ENCODE results near the gene KLK7.

KLK7 gene

DNA sequence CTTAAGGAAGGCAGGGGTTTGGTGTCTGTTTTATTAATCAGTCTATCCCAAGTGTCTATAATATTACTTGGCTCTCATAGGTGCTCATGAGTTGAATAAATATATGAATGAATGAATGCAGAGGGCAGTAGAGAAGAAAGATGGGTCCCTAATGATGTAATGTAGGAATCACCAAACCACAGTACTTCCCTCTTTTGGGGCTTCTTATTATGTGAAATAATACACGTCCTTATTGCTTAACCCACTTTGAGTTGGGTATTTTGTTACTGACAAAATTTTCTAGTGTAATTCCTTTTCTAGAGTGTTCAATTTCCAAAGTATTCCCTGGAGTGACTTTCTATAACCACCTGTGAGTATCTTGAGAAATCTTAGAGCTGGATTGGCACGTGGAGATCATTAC lies 44.1 kb downstream of the KLK7 start:
- DNase-seq (ENCODE audit: low read depth in 2 of 2, low spot score in 1 of 2), result no peak

- no peak for DNase-seq (ENCODE audit: low read depth in 2 of 2, low spot score in 1 of 2)
Measured at GRCh38 chr19:50933640-50934039, 50.1 kb downstream of the KLK7 start.

DNA sequence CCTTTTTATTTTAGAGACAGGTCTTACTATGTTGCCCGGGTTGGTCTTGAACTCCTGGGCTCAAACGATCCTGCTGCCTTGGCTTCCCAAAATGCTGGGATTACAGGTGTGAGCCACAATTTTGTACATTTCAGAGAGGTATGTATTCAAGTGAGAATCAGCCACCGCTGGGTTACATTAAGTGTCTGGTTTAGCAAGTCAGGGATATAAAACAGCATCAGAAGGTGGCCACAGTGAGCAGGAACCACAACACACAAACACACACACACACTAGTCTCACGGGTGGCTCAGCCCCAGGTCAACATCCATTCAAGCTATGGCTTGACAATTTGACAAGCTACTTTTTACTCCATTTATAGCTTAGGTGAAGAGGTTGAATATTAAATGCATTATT lies 51.0 kb downstream of the KLK7 start:
- no peak for DNase-seq (ENCODE audit: low read depth in 2 of 2, low spot score in 1 of 2)

DNA sequence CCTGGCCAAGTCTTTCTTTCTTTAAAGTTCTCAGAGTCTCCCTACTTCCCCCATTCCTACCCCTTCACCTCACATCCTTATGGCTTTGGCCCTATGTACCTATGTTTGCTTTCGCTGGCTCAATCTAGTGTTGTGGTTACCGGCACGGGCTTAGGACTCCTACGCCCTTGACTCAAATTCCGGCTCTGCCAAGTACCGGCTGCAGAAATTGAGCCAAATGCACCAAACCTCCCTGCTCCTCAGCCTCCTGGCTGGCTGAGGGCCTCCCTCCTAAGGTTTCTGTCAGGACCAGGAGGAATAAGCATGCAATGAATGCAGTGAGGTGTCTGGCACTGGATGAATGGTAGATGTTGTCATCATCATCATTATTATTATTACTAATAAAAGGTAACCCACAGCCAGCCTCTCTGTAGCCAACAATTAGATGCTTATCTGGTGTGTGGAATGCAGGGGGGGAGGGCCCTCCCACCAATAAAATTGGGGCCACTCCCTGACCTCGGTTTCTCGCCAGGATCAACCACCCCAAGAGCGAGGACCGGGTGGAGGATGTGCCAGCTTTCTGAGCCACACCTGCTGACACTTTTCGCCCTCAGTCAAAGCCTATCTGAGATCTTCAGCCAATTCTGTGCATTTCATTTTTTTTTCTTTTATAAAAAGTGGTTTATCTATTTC lies 51.6 kb downstream of the KLK7 start:
- no peak for DNase-seq (ENCODE audit: low read depth in 2 of 2, low spot score in 1 of 2)

GRCh38 chr19:50931023-50931422 lies 52.7 kb downstream of the KLK7 start:
- no peak for DNase-seq (ENCODE audit: low read depth in 2 of 2, low spot score in 1 of 2)

- no peak for DNase-seq (ENCODE audit: low read depth in 2 of 2, low spot score in 1 of 2)
Measured at GRCh38 chr19:50928831-50929230, 54.9 kb downstream of the KLK7 start.
